Vagina (tissue), 2 donors: ENCODE measurements around the gene FOXL3. TPM values are rescaled to one million over a fixed set of nuclear protein-coding genes. Genes with fewer than 3 reads are reported as not detected.

Source experiments
- DNase-seq, 2 donors: peaks; one replicate each; pipeline ENCODE4 v3.0.0-alpha.2; 2017; ENCODE audit errors: extremely low spot score in 2 of 2
- H3K27ac ChIP-seq: fragments of 200-600 bp; sonication (generic); one replicate; pipeline ENCODE4 v1.5.1; 2019
- H3K27me3 ChIP-seq: fragments of 200-600 bp; sonication (generic); one replicate; pipeline ENCODE4 v1.5.1; 2019
- H3K36me3 ChIP-seq, 2 donors: fragments of 200-600 bp; sonication (generic); one replicate each; pipeline ENCODE4 v1.5.1; 2017 to 2019
- H3K4me1 ChIP-seq: fragments of 200-600 bp; sonication (generic); one replicate; pipeline ENCODE4 v1.5.1; 2019
- H3K4me3 ChIP-seq, 2 donors: fragments of 200-600 bp; sonication (generic); 1 replicate in 1 of 2; 2 replicates in 1 of 2; pipeline ENCODE4 v1.5.1; 2016 to 2019
- H3K9me3 ChIP-seq: fragments of 200-600 bp; sonication (generic); one replicate; pipeline ENCODE4 v1.5.1; 2019
- POLR2A ChIP-seq, 2 donors: fragments of 450-650 bp; IDR thresholded peaks; one replicate each; pipeline ENCODE4 v1.6.1; 2017; ENCODE audit warnings: antibody characterized with exemption in 2 of 2, mild to moderate bottlenecking in 2 of 2, moderate library complexity in 2 of 2
- POLR2AphosphoS5 ChIP-seq, 2 donors: sonication (generic); formaldehyde crosslinking; IDR thresholded peaks; one replicate each; pipeline ENCODE4 v1.9.0; 2017; ENCODE audit warnings: antibody characterized with exemption in 2 of 2, mild to moderate bottlenecking in 2 of 2, low read depth in 1 of 2; ENCODE audit not compliant: insufficient read depth in 1 of 2
- intact Hi-C: fragments of 100-400 bp; cut with DNase I; formaldehyde crosslinking; loops from one replicate; pipeline ENCODE4 v1.15.1; 2023
- total RNA-seq: library from RNA; depleted of rRNA; stranded (reverse); fragments of >200 nt; gene quantifications from one replicate; pipeline ENCODE4 v1.2.3, GENCODE V29; 2016
- TF ChIP-seq, protein P1 (sequence below), 3 experiments: fragments of 450-650 bp in 2 of 3; fragments of 200-600 bp in 1 of 3; sonication (generic) in 1 of 3; IDR thresholded peaks; one replicate each; pipeline ENCODE4 v1.5.1; 2017 to 2019; ENCODE audit warnings: antibody characterized with exemption in 3 of 3, mild to moderate bottlenecking in 2 of 3, moderate library complexity in 2 of 3

The FOXL3 gene
- total RNA-seq, 1 donor from 2014 or later = not detected

DNA sequence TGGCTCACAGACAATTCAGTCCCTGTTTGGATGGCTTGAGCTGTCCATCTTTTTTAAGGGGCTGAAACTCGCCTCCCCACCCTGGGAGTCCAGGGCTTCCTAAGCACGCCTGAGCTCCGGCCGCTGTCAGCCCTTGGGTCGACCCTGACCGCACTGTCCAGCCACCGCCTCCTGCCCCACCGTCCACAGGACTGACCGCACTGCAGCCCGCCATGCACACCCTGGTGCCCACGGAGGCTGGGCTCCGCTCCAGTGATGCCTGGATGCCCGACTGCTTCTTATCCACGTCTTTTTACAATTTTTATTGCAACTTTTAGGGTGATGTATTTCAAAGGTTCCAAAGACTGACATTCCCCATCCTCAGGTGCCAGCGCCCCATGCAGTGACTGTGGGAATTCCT, 39.4 kb upstream of the FOXL3 start:
- no peak for DNase-seq
- no peaks in the 10 kb centered on the region for H3K36me3 ChIP-seq
- H3K4me1 ChIP-seq = no peaks in the 10 kb centered on the region
- H3K4me3 ChIP-seq = no peak overlapping the region
- intact Hi-C loops = no loop called here
- no peak overlapping the region for H3K27ac ChIP-seq
- no peaks in the 10 kb centered on the region for H3K9me3 ChIP-seq
- TF ChIP-seq POLR2AphosphoS5 (IDR thresholded peaks at IDR 0.05; ENCODE audit: insufficient read depth in 1 of 2, low read depth in 1 of 2) (no peak), POLR2A (IDR thresholded peaks at IDR 0.05) (no peak)
- TF ChIP-seq, protein P1, sequence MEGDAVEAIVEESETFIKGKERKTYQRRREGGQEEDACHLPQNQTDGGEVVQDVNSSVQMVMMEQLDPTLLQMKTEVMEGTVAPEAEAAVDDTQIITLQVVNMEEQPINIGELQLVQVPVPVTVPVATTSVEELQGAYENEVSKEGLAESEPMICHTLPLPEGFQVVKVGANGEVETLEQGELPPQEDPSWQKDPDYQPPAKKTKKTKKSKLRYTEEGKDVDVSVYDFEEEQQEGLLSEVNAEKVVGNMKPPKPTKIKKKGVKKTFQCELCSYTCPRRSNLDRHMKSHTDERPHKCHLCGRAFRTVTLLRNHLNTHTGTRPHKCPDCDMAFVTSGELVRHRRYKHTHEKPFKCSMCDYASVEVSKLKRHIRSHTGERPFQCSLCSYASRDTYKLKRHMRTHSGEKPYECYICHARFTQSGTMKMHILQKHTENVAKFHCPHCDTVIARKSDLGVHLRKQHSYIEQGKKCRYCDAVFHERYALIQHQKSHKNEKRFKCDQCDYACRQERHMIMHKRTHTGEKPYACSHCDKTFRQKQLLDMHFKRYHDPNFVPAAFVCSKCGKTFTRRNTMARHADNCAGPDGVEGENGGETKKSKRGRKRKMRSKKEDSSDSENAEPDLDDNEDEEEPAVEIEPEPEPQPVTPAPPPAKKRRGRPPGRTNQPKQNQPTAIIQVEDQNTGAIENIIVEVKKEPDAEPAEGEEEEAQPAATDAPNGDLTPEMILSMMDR (IDR thresholded peaks at IDR 0.05) = no peak
- H3K27me3 ChIP-seq = no peaks in the 10 kb centered on the region

GRCh38 chr7:251005-251404, 39.0 kb upstream of the FOXL3 start:
- DNase-seq = no peak
- intact Hi-C loops = no loop called here
- no peak overlapping the region for H3K4me3 ChIP-seq
- no peaks in the 10 kb centered on the region for H3K36me3 ChIP-seq
- TF ChIP-seq POLR2AphosphoS5 (IDR thresholded peaks at IDR 0.05; ENCODE audit: insufficient read depth in 1 of 2, low read depth in 1 of 2) (no peak), POLR2A (IDR thresholded peaks at IDR 0.05) (no peak)
- TF ChIP-seq, protein P1 (IDR thresholded peaks at IDR 0.05) = no peak
- no peaks in the 10 kb centered on the region for H3K4me1 ChIP-seq
- H3K27ac ChIP-seq = no peak overlapping the region
- H3K9me3 ChIP-seq = no peaks in the 10 kb centered on the region
- no peaks in the 10 kb centered on the region for H3K27me3 ChIP-seq

- Histone ChIP-seq H3K27me3 (no peaks in the 10 kb centered on the region), H3K4me3 (no peak overlapping the region), H3K4me1 (no peaks in the 10 kb centered on the region), H3K9me3 (no peaks in the 10 kb centered on the region), H3K27ac (no peak overlapping the region), H3K36me3 (peaks cover 0 to 5% of the 10 kb centered on the region in 2 donors)
- TF ChIP-seq POLR2AphosphoS5 (IDR thresholded peaks at IDR 0.05; ENCODE audit: insufficient read depth in 1 of 2, low read depth in 1 of 2) = no peak
- intact Hi-C loops = no loop called here
- no peak for DNase-seq
Observed at GRCh38 chr7:251446-252175, 38.4 kb upstream of the FOXL3 start.

DNA sequence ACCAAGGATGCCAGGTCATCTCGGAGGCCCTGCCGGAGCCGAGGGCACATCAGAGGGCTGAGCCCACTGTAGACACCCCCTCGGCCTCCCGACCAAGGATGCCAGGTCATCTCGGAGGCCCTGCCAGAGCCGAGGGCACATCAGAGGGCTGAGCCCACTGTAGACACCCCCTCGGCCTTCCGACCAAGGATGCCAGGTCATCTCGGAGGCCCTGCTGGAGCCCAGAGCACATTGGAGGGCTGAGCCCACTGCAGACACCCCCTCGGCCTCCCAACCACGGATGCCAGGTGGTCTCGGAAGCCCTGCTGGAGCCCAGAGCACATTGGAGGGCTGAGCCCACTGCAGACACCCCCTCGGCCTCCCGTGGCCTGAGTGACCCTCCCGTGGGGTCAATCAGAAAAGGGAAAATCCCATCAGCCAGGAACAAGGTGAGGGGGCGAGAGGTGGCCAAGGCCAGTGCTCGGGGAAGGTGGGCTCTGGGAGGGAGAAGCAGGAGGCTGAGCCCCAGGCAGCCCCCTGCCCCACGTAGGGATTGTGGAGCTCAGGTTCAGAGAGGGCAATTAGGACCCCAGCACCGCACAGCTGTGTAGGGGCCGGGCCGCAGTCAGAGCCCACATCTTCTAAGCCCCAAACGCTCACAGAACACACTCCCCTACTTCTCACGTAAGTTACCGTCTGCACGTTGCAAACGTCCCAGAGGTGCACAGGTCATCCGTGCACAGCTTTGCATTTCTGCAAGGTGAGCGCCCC, 37.6 kb upstream of the FOXL3 start:
- Histone ChIP-seq H3K4me1 (no peaks in the 10 kb centered on the region), H3K4me3 (no peak overlapping the region), H3K27me3 (no peaks in the 10 kb centered on the region), H3K27ac (no peak overlapping the region), H3K36me3 (peaks cover 0 to 8% of the 10 kb centered on the region in 2 donors), H3K9me3 (no peaks in the 10 kb centered on the region)
- intact Hi-C loops = no loop called here
- DNase-seq = no peak
- no peak for TF ChIP-seq POLR2AphosphoS5 (IDR thresholded peaks at IDR 0.05; ENCODE audit: insufficient read depth in 1 of 2, low read depth in 1 of 2)
- TF ChIP-seq POLR2A (IDR thresholded peaks at IDR 0.05) = no peak
- TF ChIP-seq, protein P1 (IDR thresholded peaks at IDR 0.05) = no peak

DNA sequence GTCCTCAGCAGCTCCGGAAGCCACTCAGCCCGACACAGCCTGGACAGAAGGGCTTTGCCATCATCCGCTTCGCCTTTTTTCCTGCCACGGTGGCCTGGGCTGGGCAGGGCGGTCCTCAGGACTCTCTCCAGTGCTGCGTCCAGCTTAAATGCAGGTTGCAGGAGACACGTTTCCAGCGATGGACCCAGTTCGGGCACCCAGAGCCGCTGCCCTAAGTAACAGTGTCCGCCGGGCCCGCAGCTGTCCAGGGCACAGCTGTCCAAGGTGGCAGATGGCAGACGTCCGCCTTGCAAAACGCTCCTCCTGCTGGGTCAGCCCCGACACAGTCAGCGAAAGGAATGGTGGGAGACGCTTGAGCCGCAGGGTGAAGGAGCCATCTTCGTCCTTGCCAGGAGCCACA, 37.0 kb upstream of the FOXL3 start:
- intact Hi-C loops = no loop called here
- H3K36me3 ChIP-seq = peaks cover 0 to 8% of the 10 kb centered on the region in 2 donors
- H3K27ac ChIP-seq = no peak overlapping the region
- no peaks in the 10 kb centered on the region for H3K27me3 ChIP-seq
- H3K4me3 ChIP-seq = no peak overlapping the region
- DNase-seq = no peak
- TF ChIP-seq POLR2AphosphoS5 (IDR thresholded peaks at IDR 0.05; ENCODE audit: insufficient read depth in 1 of 2, low read depth in 1 of 2) = no peak
- no peak for TF ChIP-seq POLR2A (IDR thresholded peaks at IDR 0.05)
- TF ChIP-seq, protein P1 (IDR thresholded peaks at IDR 0.05) = no peak
- no peaks in the 10 kb centered on the region for H3K4me1 ChIP-seq
- no peaks in the 10 kb centered on the region for H3K9me3 ChIP-seq
